Erythroblast (primary cell): ENCODE results near the gene ZNF438.
"Not testable (repeated sequence)": the region's sequence is repeated elsewhere in the genome, so short reads cannot be mapped to it uniquely, and the experiment has no call there.

Experiments used
- DNase-seq, 2 experiments: peaks; one replicate each; lab custom pipeline; 2025; lab: John Stamatoyannopoulos, UW
- GATA1 ChIP-seq: IDR thresholded peaks from 2 replicates; pipeline ENCODE4 v1.6.1; 2011; ENCODE audit warnings: low read depth, mild to moderate bottlenecking, control low read depth, low read length, moderate library complexity
- POLR2A ChIP-seq: IDR thresholded peaks from 2 replicates; pipeline ENCODE4 v1.6.1; 2011; ENCODE audit warnings: mild to moderate bottlenecking, low read length

ZNF438 gene

DNA sequence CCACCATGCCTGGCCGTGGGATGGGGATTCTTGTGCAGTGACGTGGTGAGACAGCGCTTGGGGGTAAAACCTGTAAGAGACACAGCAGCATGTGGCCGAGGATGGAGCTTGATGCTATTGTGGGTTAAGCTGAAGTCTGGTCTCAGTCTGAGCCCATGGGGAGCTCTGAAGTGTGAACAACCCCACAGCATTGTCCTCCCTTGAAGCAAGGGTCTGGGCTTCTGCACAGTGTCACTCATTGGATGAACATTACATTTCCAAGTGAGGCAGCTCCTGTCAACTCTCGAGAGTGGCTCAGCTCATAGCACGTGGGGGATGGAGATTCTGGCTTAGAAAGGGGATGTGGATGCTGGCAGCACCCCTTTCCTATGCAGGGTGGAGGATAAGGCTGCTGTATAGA is 32.2 kb upstream of the ZNF438 start:
- TF ChIP-seq GATA1 = no peak
- TF ChIP-seq POLR2A = no peak
- no peak for DNase-seq

DNA sequence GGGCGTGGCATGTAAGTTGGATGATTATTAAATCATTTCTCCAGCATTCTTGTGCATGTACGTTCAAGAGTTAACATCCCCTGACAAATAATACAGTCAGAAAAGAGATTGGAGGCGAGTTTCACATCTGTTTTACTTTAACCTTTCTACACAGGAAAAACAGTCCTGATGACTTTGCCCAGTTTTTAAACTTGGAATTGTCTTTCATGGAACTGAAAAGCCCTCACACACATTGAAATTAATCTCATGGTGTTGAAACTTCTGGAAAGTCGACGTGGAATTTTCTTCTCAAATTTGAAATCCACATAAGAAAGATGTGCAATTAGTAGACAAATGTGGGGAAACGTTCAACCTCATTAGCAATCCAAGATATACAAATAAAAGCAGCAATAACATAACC is 31.2 kb upstream of the ZNF438 start:
- TF ChIP-seq GATA1 (no peak), POLR2A (no peak)
- no peak for DNase-seq

DNA sequence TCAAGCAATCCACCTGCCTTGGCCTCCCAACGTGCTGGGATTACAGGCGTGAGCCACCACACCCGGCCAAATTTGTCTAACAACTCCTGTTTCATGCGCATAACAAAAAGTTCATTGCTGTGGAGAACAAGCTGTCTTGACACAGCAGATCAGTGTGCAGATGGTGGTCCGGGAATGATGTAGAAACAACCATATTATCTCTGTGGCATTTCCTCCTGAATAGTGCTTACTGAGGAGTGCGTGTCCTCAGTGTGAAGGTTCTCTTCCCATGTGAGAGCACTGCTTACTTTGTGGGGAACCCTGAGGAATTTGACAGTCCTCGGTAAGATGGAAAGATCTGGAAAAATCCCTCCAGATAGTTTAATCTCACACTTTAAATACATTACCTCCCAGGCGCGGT is 30.3 kb upstream of the ZNF438 start:
- no peak for DNase-seq
- TF ChIP-seq GATA1 = no peak
- no peak for TF ChIP-seq POLR2A

DNA sequence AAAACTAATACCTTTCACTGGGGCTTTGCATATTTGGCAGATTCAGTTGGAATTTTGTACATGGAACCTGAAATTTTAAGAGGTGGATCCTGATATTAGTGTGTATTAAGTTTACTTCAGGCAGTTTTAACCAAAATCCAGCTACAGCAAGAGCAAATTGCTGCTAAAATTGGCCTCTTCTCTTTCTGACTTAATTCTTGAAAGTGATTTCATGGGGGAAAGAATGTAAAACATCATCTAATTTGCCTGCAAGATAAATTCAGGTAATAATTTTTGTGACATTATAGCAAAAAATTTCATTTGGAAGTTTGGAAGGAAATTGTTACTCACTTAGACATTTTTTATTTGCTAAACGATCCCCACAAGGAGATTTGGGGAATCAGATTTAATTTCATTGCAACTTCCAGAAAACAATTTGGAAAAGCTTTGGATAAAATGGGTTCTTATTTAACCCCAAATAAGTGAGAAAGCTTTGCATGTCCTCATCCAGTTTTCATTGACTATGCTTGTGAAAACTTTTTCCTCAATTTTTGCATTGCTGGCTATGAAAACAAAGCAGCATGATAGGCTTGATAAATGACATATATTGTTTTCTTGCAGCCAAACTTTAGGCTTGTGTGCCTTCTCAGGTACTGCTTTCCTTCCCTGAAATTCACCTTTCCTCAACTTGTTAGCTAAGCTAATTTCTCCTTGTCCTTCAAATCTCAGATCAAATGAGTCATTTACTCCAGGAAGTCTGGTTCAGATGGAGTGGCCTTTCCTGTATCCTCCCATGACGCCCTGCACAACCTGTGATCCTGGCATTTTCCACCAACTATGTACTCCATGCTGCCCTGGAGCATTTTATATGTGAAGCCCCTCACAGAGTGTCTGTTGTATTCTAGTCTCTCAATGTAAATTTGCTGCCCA is 27.4 kb upstream of the ZNF438 start:
- no peak for DNase-seq
- TF ChIP-seq POLR2A (no peak), GATA1 (no peak)

DNA sequence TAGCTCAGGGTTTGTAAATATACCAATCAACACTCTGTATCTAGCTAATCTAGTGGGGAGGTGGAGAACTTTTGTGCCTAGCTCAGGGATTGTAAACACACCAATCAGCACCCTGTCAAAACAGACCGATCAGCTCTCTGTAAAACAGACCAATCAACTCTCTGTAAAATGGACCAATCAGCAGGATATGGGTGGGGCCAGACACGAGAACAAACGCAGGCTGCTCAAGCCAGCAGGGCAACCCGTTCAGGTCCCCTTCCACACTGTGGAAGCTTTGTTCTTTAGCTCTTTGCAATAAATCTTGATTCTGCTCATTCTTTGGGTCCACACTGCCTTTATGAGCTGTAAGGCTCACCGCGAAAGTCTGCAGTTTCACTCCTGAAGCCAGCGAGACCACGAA is 25.0 kb upstream of the ZNF438 start:
- DNase-seq = not testable (repeated sequence)

DNA sequence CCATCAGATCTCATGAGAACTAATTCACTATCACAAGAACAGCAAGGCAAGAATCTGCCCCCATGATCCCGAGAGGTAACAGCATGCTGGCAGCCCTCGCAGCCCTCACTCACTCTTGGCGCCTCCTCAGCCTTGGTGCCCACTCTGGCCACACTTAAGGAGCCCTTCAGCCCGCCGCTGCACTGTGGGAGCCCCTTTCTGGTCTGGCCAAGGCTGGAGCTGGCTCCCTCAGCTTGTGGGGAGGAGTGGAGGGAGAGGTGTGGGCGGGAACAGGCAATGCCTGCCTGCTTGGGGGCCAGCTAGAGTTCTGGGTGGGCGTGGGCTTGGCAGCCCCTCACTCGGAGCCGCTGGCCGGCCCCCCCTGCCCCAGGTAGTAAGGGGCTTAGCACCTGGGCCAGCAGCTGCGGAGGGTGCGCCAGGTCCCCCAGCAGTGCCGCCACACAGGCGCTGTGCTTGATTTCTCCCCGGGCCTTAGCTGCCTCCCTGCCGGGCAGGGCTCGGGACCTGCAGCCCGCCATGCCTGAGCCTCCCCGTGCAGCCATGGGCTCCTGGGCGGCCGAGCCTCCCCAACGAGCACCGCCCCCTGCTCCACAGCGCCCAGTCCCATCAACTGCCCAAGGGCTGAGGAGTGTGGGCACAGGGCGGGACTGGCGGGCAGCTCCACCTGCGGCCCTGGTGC is 24.0 kb upstream of the ZNF438 start:
- DNase-seq = no peak

DNA sequence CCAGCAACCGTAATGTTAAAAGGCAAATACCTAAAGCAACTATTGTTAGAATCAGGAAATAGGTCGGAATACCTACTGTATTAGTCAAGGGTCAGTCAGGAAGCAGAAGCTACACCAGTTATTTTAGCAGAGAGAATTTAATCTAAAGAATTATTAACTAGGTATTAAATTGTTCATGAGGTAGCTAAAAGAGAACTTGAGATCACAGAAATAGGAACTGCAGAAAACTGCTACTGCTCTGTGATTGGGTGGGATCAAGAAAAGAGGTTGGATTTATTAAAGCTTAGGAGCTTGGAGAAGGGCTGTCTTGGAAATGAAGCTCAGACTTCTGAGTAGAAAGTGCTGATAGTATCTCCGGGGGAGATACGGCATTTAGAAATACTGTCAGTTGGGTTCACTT is 20.0 kb upstream of the ZNF438 start:
- DNase-seq = no peak
- no peak for TF ChIP-seq GATA1
- no peak for TF ChIP-seq POLR2A

More for the DNA sequence above, 24.0 kb upstream of the ZNF438 start:
- TF ChIP-seq POLR2A (no peak), GATA1 (no peak)

DNA sequence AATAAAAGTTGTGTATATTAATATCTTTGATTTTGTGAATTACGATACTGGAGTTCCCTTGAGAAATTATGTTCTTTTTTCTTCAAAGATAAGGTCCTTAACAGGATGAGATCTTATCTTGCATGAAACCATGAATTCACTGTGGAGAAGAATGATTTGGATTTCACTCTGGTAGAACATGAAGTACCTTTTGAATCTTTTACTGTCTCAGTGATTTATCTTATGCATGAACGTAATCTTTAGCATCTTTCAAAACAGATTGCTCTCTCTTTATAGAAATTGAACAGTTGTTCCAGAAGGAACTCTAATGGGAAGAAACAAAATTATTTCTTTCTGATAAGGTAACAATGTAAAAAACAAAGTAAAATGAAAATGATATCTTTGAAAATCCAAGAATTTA is 11.0 kb upstream of the ZNF438 start:
- DNase-seq = no peak

DNA sequence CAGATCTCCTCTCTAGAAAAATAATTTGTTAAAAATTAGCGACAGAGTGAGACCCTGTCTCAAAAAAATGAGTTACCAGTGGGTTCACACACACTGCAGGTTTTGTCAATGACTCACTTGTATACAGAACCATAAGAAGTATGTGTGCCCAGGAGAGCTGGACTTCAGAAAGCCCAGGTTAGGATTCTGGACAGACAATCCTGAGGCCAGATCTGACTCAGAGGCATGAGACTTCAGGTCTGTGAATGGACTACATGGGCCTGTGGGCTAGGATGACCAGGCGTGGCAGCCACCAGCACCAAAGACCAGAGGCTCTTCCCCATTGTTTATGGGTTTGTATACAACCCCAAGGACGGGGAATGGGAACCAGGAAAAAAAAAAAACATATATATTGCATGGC is 9.3 kb upstream of the ZNF438 start:
- no peak for DNase-seq
- TF ChIP-seq POLR2A (no peak), GATA1 (no peak)

More for the DNA sequence above, 11.0 kb upstream of the ZNF438 start:
- TF ChIP-seq POLR2A = no peak
- TF ChIP-seq GATA1 = no peak

DNA sequence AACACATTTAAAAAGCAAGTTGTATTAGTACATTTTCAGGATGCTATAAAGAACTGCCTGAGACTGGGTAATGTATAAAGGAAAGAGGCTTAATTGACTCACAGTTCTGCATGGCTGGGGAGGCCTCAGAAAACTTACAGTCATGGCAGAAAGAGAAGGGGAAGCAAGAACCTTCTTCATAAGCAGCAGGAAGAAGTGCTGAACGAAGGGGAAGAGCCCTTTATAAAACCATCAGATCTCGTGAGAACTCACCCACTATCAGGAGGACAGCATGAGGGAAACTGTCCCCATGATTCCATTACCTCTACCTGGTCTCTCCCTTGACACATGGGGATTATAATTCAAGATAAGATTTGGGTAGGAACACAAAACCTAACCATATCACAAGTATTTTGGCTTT is 7.3 kb upstream of the ZNF438 start:
- not testable (repeated sequence) for DNase-seq

DNA sequence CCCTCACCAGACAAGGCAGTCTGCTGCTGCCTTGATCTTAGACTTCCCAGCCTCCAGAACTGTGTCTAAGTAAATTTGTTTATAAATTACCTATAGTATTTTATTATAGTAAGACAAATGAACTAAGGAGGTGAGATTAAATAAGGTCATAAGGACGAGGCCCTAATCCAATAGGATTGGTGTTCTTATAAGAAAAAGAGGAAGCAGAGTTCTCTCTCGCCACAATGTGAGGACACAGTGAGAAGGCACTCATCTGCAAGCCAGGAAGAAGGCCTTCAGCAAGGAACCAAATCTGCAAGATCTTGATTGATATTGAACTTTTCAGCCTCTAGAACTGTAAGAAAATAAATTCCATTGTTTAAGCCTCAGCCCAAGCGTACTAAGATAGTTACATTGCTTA is 6.1 kb upstream of the ZNF438 start:
- no peak for DNase-seq
- no peak for TF ChIP-seq POLR2A
- TF ChIP-seq GATA1 = no peak

DNA sequence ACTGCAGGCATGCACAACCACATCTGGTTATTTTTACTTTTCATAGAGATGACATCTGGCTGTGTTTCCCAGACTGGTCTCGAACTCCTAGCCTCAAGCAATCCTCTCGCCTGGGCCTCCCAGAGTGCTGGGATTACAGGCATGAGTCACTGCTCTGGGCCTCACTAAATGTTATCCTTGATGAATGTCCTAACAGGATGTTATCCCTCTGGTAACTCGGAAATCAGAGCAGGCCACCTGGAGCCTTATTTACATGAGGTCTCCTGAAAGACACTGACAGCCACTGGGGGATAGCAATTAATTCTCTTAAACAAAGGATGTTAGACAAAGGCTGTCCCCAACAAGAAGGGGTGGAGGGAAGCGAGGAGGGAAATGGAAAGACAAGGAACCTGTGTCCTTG is 4.5 kb upstream of the ZNF438 start:
- no peak for TF ChIP-seq POLR2A
- no peak for TF ChIP-seq GATA1
- DNase-seq = no peak

DNA sequence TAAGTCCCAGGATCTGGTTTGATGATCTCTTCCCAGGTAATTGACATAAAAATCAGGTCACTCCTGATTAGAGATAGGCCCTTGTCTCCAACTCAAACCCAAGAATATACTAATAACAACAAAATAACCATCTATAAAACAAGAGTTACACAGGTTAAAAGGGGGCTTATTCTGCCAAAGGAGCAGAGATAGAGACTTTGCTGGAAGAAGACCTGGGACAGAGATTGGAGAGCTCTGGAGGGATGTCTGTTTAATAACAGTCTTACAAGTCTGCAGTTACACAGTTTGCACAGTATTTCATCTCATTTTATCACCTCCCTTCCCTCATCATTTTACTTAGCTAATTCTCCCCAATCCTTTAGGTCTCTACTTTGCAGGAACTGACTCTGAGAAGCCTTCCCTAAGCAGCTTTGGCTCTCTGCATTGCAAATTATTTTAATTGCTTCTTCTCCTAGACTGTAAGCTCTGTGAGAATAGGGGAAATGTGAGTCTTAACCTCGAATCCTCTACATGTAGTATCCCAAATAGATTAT is 3.7 kb upstream of the ZNF438 start:
- DNase-seq = no peak

DNA sequence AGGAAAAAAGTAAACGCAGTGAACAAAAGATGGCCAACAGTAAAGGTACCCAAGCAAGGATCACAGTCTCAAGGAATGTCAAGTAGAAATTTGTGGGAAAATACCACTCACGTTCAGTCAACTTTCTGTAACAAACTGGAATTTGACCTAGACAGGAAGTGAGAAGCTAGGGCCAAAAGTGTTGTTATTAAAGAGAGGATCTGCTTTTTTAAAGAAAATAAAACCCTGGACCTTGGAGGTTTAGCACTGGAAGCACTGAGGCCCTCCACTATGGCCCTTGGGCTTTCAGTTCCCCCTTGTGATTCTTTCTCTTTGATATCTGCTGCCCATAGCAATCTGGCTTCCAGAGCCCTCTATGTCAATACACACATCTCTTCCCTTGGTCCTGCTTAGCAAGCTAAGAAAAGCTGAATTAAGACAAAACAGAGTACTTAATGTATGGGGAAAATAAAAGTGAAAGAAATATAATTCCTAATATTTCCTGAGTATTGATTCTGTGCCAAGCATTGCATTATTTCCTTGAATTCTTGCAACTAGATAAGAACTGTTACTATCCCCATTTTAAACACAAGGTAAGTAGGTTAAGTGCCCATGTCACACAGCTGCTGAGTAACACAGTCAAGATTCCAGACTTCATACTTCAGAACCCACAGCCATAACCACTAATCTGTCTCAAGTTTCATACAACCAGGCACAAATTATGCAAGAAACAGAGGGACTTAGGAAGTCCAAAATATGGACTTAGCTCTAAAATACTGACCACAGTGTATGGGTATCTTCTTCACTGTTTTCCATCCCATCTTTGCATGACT is 2.6 kb upstream of the ZNF438 start:
- TF ChIP-seq GATA1 = no peak
- TF ChIP-seq POLR2A = no peak
- DNase-seq = no peak

More for the DNA sequence above, 3.7 kb upstream of the ZNF438 start:
- no peak for TF ChIP-seq POLR2A
